ENCODE measurements around the gene PRR3.
"Not testable (repeated sequence)": the region's sequence is repeated elsewhere in the genome, so short reads cannot be mapped to it uniquely, and the experiment has no call there.

- TF ChIP-seq CTCF, POLR2AphosphoS5, POLR2A (IDR thresholded peaks at IDR 0.05): not testable (repeated sequence)
Measured at GRCh38 chr6:30518505-30519145, 38.5 kb upstream of the PRR3 start.
